ENCODE data around the gene NUCB1. TPM values are rescaled to one million over a fixed set of nuclear protein-coding genes. Genes with fewer than 3 reads are reported as not detected.

NUCB1 gene
- total RNA-seq (133 TPM), polyA plus RNA-seq (10 to 100 TPM; 72.8 to 99.3 (median 86.4) TPM)

DNA sequence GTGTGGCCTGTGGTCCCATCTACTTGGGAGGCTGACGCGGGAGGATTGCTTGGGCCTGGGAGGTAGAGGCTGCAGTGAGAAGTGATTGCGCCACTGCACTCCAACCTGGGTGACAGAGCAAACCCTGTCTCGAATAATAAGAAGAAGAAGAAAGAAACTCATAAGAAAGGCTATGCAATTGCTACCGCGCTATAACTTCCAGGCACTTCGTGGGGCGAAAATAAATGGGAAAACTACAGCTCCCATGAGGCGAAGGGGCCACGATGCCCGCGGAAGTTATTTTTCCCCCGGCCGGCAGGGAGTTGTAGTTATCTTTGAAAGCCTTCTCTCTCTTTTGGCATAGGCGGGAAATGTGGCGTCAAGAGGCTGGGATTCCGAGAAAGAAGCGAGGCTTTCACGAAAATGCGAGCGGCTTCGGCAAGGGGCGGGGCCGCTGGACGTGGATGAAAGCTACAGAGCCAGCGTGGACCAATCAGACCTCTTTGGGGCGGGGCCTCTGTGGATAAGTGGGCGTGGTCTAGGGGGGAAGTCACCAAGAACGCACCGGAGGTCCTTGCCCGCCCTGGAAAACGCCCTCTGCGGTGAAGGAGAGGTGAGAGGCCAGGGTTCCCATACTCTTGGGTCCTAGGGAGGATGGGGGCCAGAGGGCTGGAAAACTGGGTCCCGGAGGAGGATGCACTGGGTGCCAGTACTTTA is at the start of gene NUCB1:
TSS of gene NUCB1 (plus strand) at position 532 of the 696 bp plus-strand sequence. CDS start 485 bp downstream, outside the sequence.
- Histone ChIP-seq H3K27me3 (ENCODE audit: control insufficient read depth, insufficient read depth, low read length) (peaks cover 2% of the 10 kb centered on the region), H3K4me1 (ENCODE audit: control insufficient read depth, insufficient read depth, low read length, poor library complexity, severe bottlenecking) (peaks cover 25% of the 10 kb centered on the region), H3K4me3 (ENCODE audit: low read depth, low read length) (peak within 1 kb of the TSS; percentile 83), H3K36me3 (ENCODE audit: control insufficient read depth, insufficient read depth, low read length) (peaks cover 3% of the 10 kb centered on the region), H3K9me3 (ENCODE audit: control insufficient read depth in 2 of 2, low read length in 2 of 2) (no peaks in the 10 kb centered on the region), H3K27ac (ENCODE audit: insufficient read depth, low read length, poor library complexity, severe bottlenecking) (peak within 1 kb of the TSS; percentile 84)
- peak within 1 kb of the TSS; percentile 91 to 99 (median 96) for H3K4me3 Mint-ChIP-seq
- ATAC-seq (ENCODE audit: low read depth in 2 of 2) (peak; percentile 96), DNase-seq (peak; percentile 96 to 100 (median 98))
- H3K9me3 Mint-ChIP-seq: peaks cover 0 to 1% (median 0%) of the 10 kb centered on the region in 7 donors
- peaks cover 0 to 50% (median 17%) of the 10 kb centered on the region in 4 donors for H3K4me1 Mint-ChIP-seq
- H3K27me3 Mint-ChIP-seq: peaks cover 20% of the 10 kb centered on the region
- H3K27ac Mint-ChIP-seq: peak within 1 kb of the TSS; percentile 96 to 97 (median 96)
- H3K36me3 Mint-ChIP-seq: peaks cover 9% of the 10 kb centered on the region

DNA sequence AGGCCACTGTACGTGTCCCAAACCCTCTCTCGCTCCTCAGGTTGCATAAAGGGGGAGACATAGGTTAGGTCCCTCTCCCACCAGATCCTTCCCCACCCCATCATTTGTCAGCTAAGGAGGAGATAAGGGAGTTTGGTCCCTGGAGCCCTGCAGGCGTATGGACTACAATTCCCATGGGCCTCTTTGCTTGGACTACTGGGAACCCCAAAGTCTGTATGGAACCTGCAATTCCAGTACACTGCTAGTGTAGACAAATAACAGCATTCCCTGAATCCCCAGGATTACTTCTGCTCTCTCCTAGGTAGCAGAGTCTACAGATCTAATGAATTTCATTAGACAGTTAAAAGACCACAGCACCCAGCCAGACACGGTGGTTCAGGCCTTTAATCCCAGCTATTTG is 47.8 kb upstream of the NUCB1 start:
- Histone ChIP-seq H3K4me3 (ENCODE audit: low read depth, low read length) (no peak overlapping the region), H3K36me3 (ENCODE audit: control insufficient read depth, insufficient read depth, low read length) (no peaks in the 10 kb centered on the region), H3K27me3 (ENCODE audit: control insufficient read depth, insufficient read depth, low read length) (no peaks in the 10 kb centered on the region), H3K27ac (ENCODE audit: insufficient read depth, low read length, poor library complexity, severe bottlenecking) (no peak overlapping the region), H3K9me3 (ENCODE audit: control insufficient read depth in 2 of 2, low read length in 2 of 2) (no peaks in the 10 kb centered on the region), H3K4me1 (ENCODE audit: control insufficient read depth, insufficient read depth, low read length, poor library complexity, severe bottlenecking) (no peaks in the 10 kb centered on the region)
- H3K27ac Mint-ChIP-seq: no peak overlapping the region
- no peaks in the 10 kb centered on the region for H3K9me3 Mint-ChIP-seq
- DNase-seq (no peak), ATAC-seq (ENCODE audit: low read depth in 2 of 2) (no peak)
- no peak overlapping the region for H3K4me3 Mint-ChIP-seq
- no peaks in the 10 kb centered on the region for H3K27me3 Mint-ChIP-seq
- no peaks in the 10 kb centered on the region for H3K4me1 Mint-ChIP-seq
- H3K36me3 Mint-ChIP-seq: peaks cover 4% of the 10 kb centered on the region

DNA sequence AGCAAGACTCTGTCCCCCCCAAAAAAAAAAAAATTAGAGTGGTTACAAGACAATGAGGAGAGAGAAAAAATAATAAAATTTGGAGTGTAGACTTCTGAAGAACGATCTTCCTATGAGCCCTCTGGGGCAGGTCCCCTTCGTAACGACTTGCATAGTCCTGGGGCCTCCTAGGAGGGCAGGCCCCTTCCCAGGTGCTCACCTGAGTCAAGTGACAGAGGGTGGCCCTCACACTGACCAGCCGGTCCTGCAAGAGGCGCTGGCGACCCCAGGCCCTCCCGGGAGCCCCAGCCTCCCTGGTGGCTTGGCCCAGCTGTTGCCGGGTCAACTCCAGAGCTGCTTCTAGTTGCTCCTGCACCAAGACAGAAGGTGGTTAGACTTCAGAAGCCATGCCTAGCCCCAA is 46.6 kb upstream of the NUCB1 start:
- no peak overlapping the region for H3K4me3 Mint-ChIP-seq
- H3K9me3 Mint-ChIP-seq: peaks cover 0 to 1% (median 0%) of the 10 kb centered on the region in 7 donors
- peaks cover 4% of the 10 kb centered on the region for H3K36me3 Mint-ChIP-seq
- Histone ChIP-seq H3K27ac (ENCODE audit: insufficient read depth, low read length, poor library complexity, severe bottlenecking) (no peak overlapping the region), H3K9me3 (ENCODE audit: control insufficient read depth in 2 of 2, low read length in 2 of 2) (no peaks in the 10 kb centered on the region), H3K4me3 (ENCODE audit: low read depth, low read length) (no peak overlapping the region), H3K27me3 (ENCODE audit: control insufficient read depth, insufficient read depth, low read length) (no peaks in the 10 kb centered on the region), H3K36me3 (ENCODE audit: control insufficient read depth, insufficient read depth, low read length) (no peaks in the 10 kb centered on the region), H3K4me1 (ENCODE audit: control insufficient read depth, insufficient read depth, low read length, poor library complexity, severe bottlenecking) (no peaks in the 10 kb centered on the region)
- ATAC-seq (ENCODE audit: low read depth in 2 of 2): no peak
- no peak for DNase-seq
- H3K27ac Mint-ChIP-seq: no peak overlapping the region
- peaks cover 0 to 1% (median under 1%) of the 10 kb centered on the region in 4 donors for H3K4me1 Mint-ChIP-seq
- no peaks in the 10 kb centered on the region for H3K27me3 Mint-ChIP-seq

DNA sequence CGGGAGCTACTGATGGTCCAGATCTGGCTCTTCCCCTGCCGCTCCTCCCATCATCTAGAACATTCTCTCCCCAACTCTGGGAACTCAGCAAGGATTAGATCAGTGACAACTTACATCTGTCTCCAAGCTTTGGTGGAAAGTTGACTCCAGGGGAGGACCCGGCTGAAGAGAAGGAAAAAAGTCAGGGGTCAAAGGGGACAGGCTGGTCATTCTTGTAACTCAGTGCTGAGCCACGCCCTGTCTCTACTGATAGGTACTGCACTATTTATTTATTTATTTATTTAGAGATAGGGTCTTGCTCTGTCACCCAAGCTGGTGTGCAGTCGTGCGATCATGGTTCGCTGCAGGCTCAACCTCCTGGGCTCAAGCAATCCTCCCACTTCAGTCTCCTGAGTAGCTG is 46.0 kb upstream of the NUCB1 start:
- Histone ChIP-seq H3K27ac (ENCODE audit: insufficient read depth, low read length, poor library complexity, severe bottlenecking) (no peak overlapping the region), H3K9me3 (ENCODE audit: control insufficient read depth in 2 of 2, low read length in 2 of 2) (no peaks in the 10 kb centered on the region), H3K27me3 (ENCODE audit: control insufficient read depth, insufficient read depth, low read length) (no peaks in the 10 kb centered on the region), H3K36me3 (ENCODE audit: control insufficient read depth, insufficient read depth, low read length) (no peaks in the 10 kb centered on the region), H3K4me1 (ENCODE audit: control insufficient read depth, insufficient read depth, low read length, poor library complexity, severe bottlenecking) (peaks cover 6% of the 10 kb centered on the region), H3K4me3 (ENCODE audit: low read depth, low read length) (no peak overlapping the region)
- Mint-ChIP-seq H3K4me3 (no peak overlapping the region), H3K27me3 (no peaks in the 10 kb centered on the region), H3K36me3 (peaks cover 4% of the 10 kb centered on the region), H3K9me3 (peaks cover 0 to 1% (median 0%) of the 10 kb centered on the region in 7 donors), H3K27ac (no peak overlapping the region), H3K4me1 (peaks cover 0 to 8% (median 2%) of the 10 kb centered on the region in 4 donors)
- ATAC-seq (ENCODE audit: low read depth in 2 of 2) (no peak), DNase-seq (no peak)

DNA sequence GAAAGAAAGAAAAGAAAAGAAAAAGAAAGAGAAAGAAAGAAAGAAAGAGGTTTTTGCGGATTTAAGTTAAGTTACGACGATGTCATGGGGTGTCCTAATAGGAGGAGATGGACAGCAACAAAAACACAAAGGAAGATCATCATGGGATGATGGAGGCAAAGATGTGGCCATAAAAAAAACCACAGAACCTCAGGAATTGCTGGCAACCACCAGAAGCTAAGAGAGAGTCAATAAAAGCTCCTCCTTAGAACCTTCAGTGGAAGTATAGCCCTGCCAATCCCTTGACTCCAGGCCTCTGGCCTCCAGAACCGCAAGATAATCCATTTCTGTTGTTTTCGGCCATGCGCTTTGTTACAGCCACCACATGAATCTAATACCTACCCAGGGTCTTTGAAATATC is 43.2 kb upstream of the NUCB1 start:
- Mint-ChIP-seq H3K4me1 (peaks cover 0 to 12% (median 6%) of the 10 kb centered on the region in 4 donors), H3K9me3 (peaks cover 0 to 1% (median 0%) of the 10 kb centered on the region in 7 donors)

DNA sequence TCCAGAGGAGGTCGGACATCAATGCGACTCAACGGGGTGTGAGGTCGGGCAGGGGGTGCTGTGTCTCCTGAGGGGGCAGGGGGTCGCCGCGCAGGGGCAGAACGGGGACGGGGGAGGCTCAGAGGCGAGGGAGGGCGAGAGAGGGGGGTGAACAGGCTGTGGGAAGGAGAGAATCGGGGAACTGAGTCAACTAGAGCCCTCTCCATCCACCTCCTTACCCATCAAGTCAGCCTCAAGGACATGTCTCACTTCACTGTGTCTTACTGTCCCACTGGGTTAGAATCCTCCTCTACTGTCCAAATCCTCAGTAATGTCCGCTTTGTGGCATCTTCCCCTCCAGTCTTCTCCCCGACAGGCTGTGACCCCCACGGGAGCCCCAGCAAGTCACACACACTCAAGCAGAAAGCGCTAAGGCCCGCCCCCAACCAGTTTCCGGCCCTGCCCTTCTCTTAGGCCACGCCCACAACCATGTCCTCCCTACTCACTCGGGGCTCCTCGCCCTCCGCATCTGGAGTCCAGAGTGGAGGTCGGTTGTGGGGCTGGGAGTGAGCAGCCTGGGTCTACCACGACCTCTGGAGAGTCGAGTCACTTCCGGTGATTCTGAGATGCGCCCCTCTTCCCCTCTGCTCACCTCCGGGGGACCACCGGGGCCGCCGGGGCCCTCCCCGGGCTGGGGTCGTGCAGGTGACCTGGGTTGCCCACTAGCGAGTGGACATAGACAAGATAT is 41.0 kb upstream of the NUCB1 start:
- DNase-seq (peak; percentile 72 to 84 (median 79)), ATAC-seq (ENCODE audit: low read depth in 2 of 2) (peak; percentile 78 to 79)
- Histone ChIP-seq H3K4me3 (ENCODE audit: low read depth, low read length) (peak overlapping the region; percentile 84), H3K27me3 (ENCODE audit: control insufficient read depth, insufficient read depth, low read length) (no peaks in the 10 kb centered on the region), H3K4me1 (ENCODE audit: control insufficient read depth, insufficient read depth, low read length, poor library complexity, severe bottlenecking) (peaks cover 11% of the 10 kb centered on the region), H3K36me3 (ENCODE audit: control insufficient read depth, insufficient read depth, low read length) (no peaks in the 10 kb centered on the region), H3K9me3 (ENCODE audit: control insufficient read depth in 2 of 2, low read length in 2 of 2) (no peaks in the 10 kb centered on the region), H3K27ac (ENCODE audit: insufficient read depth, low read length, poor library complexity, severe bottlenecking) (peak overlapping the region; percentile 47)
- peaks cover 0 to 1% (median 0%) of the 10 kb centered on the region in 7 donors for H3K9me3 Mint-ChIP-seq
- no peaks in the 10 kb centered on the region for H3K27me3 Mint-ChIP-seq
- H3K4me3 Mint-ChIP-seq: peak overlapping the region; percentile 76 to 99 (median 93)
- peaks cover 0 to 12% (median 6%) of the 10 kb centered on the region in 4 donors for H3K4me1 Mint-ChIP-seq
- peak overlapping the region; percentile 89 to 92 (median 91) for H3K27ac Mint-ChIP-seq
- no peaks in the 10 kb centered on the region for H3K36me3 Mint-ChIP-seq

More for the DNA sequence above, 43.2 kb upstream of the NUCB1 start:
- Histone ChIP-seq H3K27me3 (ENCODE audit: control insufficient read depth, insufficient read depth, low read length) (no peaks in the 10 kb centered on the region), H3K27ac (ENCODE audit: insufficient read depth, low read length, poor library complexity, severe bottlenecking) (no peak overlapping the region), H3K36me3 (ENCODE audit: control insufficient read depth, insufficient read depth, low read length) (no peaks in the 10 kb centered on the region), H3K4me1 (ENCODE audit: control insufficient read depth, insufficient read depth, low read length, poor library complexity, severe bottlenecking) (peaks cover 11% of the 10 kb centered on the region), H3K4me3 (ENCODE audit: low read depth, low read length) (no peak overlapping the region), H3K9me3 (ENCODE audit: control insufficient read depth in 2 of 2, low read length in 2 of 2) (no peaks in the 10 kb centered on the region)
- no peak overlapping the region for H3K4me3 Mint-ChIP-seq
- no peak for ATAC-seq (ENCODE audit: low read depth in 2 of 2)
- DNase-seq: no peak
- H3K27me3 Mint-ChIP-seq: no peaks in the 10 kb centered on the region
- H3K27ac Mint-ChIP-seq: no peak overlapping the region
- H3K36me3 Mint-ChIP-seq: no peaks in the 10 kb centered on the region

DNA sequence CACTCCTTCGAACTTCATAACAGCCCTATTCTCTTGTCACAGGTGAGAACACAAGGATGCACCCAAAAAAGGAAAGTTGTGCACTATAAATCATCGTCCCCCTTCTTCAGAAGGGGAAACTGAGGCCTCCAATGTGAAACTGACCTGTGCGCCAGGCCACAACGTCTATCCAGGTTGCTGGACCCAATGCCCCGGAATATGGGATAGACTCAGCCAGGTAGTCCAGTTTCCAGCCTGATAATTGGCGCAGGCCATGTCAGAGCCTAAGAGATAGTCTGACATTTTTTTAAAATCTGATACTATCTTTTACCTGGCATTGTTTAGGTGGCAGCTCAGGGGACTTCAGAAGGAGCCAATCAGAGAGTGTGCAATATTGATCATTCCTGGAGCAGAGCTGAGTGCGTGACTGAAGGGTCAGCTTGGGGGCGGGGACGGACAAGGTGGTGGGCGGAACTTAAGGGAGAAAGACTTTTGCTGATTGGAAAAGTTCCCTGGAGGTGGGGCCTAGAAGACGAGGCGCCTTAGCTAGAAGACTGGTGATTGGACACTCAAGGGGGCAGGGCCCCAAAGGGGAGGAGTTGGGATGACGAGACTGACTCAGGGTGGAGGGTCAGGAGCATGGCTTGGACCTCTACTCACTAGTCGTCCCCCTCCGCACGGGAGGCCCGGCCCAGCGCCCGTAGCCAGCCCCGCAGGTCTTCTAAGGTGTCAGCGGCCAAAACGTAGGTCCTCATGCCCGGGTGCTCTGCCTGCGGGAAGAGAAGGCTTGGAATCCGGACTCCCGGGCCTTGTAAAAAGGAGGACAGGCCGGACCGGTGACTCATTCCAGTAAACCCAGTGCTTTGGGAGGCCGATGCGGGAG is 40.2 kb upstream of the NUCB1 start:
- DNase-seq: no peak
- Histone ChIP-seq H3K4me1 (ENCODE audit: control insufficient read depth, insufficient read depth, low read length, poor library complexity, severe bottlenecking) (peaks cover 11% of the 10 kb centered on the region), H3K27me3 (ENCODE audit: control insufficient read depth, insufficient read depth, low read length) (no peaks in the 10 kb centered on the region), H3K36me3 (ENCODE audit: control insufficient read depth, insufficient read depth, low read length) (no peaks in the 10 kb centered on the region), H3K9me3 (ENCODE audit: control insufficient read depth in 2 of 2, low read length in 2 of 2) (no peaks in the 10 kb centered on the region), H3K4me3 (ENCODE audit: low read depth, low read length) (peak overlapping the region; percentile 84), H3K27ac (ENCODE audit: insufficient read depth, low read length, poor library complexity, severe bottlenecking) (no peak overlapping the region)
- Mint-ChIP-seq H3K27me3 (no peaks in the 10 kb centered on the region), H3K27ac (no peak overlapping the region), H3K9me3 (peaks cover 0 to 1% (median 0%) of the 10 kb centered on the region in 7 donors), H3K4me1 (peaks cover 0 to 12% (median 6%) of the 10 kb centered on the region in 4 donors), H3K36me3 (no peaks in the 10 kb centered on the region), H3K4me3 (peak overlapping the region in 3 of 4 donors; percentile 76 to 99 (median 94))
- no peak for ATAC-seq (ENCODE audit: low read depth in 2 of 2)

Data from CD4-positive, CD25-positive, alpha-beta regulatory T cell (primary cell).